HepG2 (cell line): ENCODE data around the gene ELMO2. TPM values are rescaled to one million over a fixed set of nuclear protein-coding genes. Genes with fewer than 3 reads are reported as not detected.
A peak's percentile ranks its signal among the peaks of the same experiment; 100 is the strongest.

ENCODE experiments used
- ATAC-seq: fragments of 200-7000 bp; cut with Tn5 transposase; 3 replicates; pipeline ENCODE4 v1.9.1; 2020; ENCODE audit warnings: mild to moderate bottlenecking, moderate library complexity
- BruUV-seq: library from RNA; stranded (reverse); fragments of 400-500 nt; replicated peaks from 2 replicates; lab custom pipeline; 2021; lab: Mats Ljungman, UMichigan
- CTCF ChIA-PET: fragments of 300-600 bp; formaldehyde crosslinking; extraction: SDS; loops from one replicate; lab custom pipeline; 2021; ENCODE audit warnings: low total read pairs, inconsistent platforms, low intra/inter-chr PET ratio; lab: Yijun Ruan, JAX
- POLR2A ChIA-PET: fragments of 350-600 bp; sonication (Branson Sonifier 250); formaldehyde crosslinking; loops from one replicate; lab custom pipeline; 2020; ENCODE audit warnings: antibody characterized with exemption, inconsistent platforms; lab: Yijun Ruan, JAX
- DNase-seq: peaks from one replicate; pipeline ENCODE4 v3.0.0-alpha.2; 2015; ENCODE audit warnings: low spot score
- FAIRE-seq: peaks from 3 replicates; lab custom pipeline; 2011; peaks lifted over from hg19 to GRCh38; lab: Jason Lieb, UNC
- H2AFZ ChIP-seq: one replicate; pipeline ENCODE4 v1.6.1; 2011; ENCODE audit warnings: low read length, inconsistent platforms
- H3K27ac ChIP-seq: fragments of 300-600 bp; 3 replicates; pipeline ENCODE4 v1.8.0; 2011; ENCODE audit warnings: mixed run types, mild to moderate bottlenecking, mixed read lengths, low read length, inconsistent platforms; ENCODE audit not compliant: insufficient read depth; ENCODE audit errors: extremely low read length
- H3K27me3 ChIP-seq, 2 experiments: fragments of 200-600 bp in 1 of 2; 2 replicates in 1 of 2; 3 replicates in 1 of 2; pipeline versions ENCODE4 v1.6.0 to v1.8.0; 2011; ENCODE audit warnings: low read length in 2 of 2, mild to moderate bottlenecking in 2 of 2, moderate library complexity in 2 of 2, inconsistent platforms in 1 of 2; ENCODE audit not compliant: insufficient read depth in 2 of 2, control insufficient read depth in 1 of 2
- H3K36me3 ChIP-seq, 2 experiments: fragments of 200-600 bp in 1 of 2; replicated peaks in 1 of 2; 2 replicates in 1 of 2; 3 replicates in 1 of 2; pipeline versions ENCODE4 v1.5.1 to v1.8.0; 2011; ENCODE audit warnings: low read length in 2 of 2, inconsistent platforms in 1 of 2; ENCODE audit not compliant: insufficient read depth in 2 of 2, control insufficient read depth in 1 of 2
- H3K4me1 ChIP-seq: 2 replicates; pipeline ENCODE4 v1.5.1; 2012; ENCODE audit warnings: low read length, inconsistent platforms; ENCODE audit not compliant: insufficient read depth
- H3K4me2 ChIP-seq: 2 replicates; pipeline ENCODE4 v1.6.0; 2011; ENCODE audit warnings: low read depth, low read length, inconsistent platforms
- H3K4me3 ChIP-seq, 3 experiments: fragments of 200-600 bp in 1 of 3; sonication (generic), shearing (Covaris generic) in 1 of 3; replicated peaks in 1 of 3; 2 replicates each; pipeline ENCODE4 v1.5.1; 2011 to 2016; ENCODE audit warnings: low read length in 3 of 3, inconsistent platforms in 2 of 3, low read depth in 2 of 3, mild to moderate bottlenecking in 2 of 3, control low read depth in 1 of 3, mixed read lengths in 1 of 3; ENCODE audit not compliant: insufficient read depth in 1 of 3
- H3K79me2 ChIP-seq: one replicate; pipeline ENCODE4 v1.6.1; 2011; ENCODE audit warnings: low read length, inconsistent platforms; ENCODE audit not compliant: insufficient read depth
- H3K9ac ChIP-seq: 2 replicates; pipeline ENCODE4 v1.6.0; 2011; ENCODE audit warnings: mild to moderate bottlenecking, low read depth, low read length, inconsistent platforms; ENCODE audit not compliant: insufficient read depth
- H3K9me3 ChIP-seq: 2 replicates; pipeline ENCODE4 v1.5.1; 2012; ENCODE audit warnings: mild to moderate bottlenecking, low read length
- H4K20me1 ChIP-seq: 2 replicates; pipeline ENCODE4 v1.6.0; 2011; ENCODE audit warnings: inconsistent platforms, mild to moderate bottlenecking, low read length, moderate library complexity; ENCODE audit not compliant: insufficient read depth
- AGO2 ChIP-seq: fragments of 200-400 bp; formaldehyde crosslinking; optimal IDR thresholded peaks from 2 replicates; pipeline ENCODE3; 2017; ENCODE audit warnings: mild to moderate bottlenecking, low read depth, low read length, moderate library complexity
- ATF7 ChIP-seq, 2 experiments: fragments of 450-650 bp in 1 of 2; sonication (generic) in 1 of 2; formaldehyde crosslinking in 1 of 2; IDR thresholded peaks; 2 replicates each; pipeline versions ENCODE4 v1.4.0 to v1.6.1; 2016 to 2020; ENCODE audit warnings: antibody characterized with exemption in 1 of 2, mild to moderate bottlenecking in 1 of 2, missing genetic modification reagents in 1 of 2
- HOXD1 ChIP-seq: sonication (generic); formaldehyde crosslinking; IDR thresholded peaks from 2 replicates; pipeline ENCODE4 v1.5.0; 2020; ENCODE audit warnings: missing genetic modification reagents
- ISL2 ChIP-seq: sonication (generic); formaldehyde crosslinking; IDR thresholded peaks from 2 replicates; pipeline ENCODE4 v1.5.0; 2020; ENCODE audit warnings: missing genetic modification reagents
- MIER2 ChIP-seq: IDR thresholded peaks from 2 replicates; pipeline ENCODE4 v1.6.1; 2016; ENCODE audit warnings: missing biosample characterization, missing genetic modification reagents
- RBAK ChIP-seq: sonication (generic); formaldehyde crosslinking; IDR thresholded peaks from 2 replicates; pipeline ENCODE4 v1.5.1; 2020; ENCODE audit warnings: mild to moderate bottlenecking, missing genetic modification reagents
- RBM39 ChIP-seq: fragments of 200-400 bp; formaldehyde crosslinking; IDR thresholded peaks from one replicate; pipeline ENCODE4 v1.6.1; 2018; ENCODE audit warnings: antibody characterized with exemption, mild to moderate bottlenecking, low read depth, low read length; ENCODE audit not compliant: poor library complexity, severe bottlenecking
- RFX1 ChIP-seq: fragments of 450-650 bp; IDR thresholded peaks from 2 replicates; pipeline ENCODE4 v1.6.1; 2017
- TBX2 ChIP-seq: sonication (generic); formaldehyde crosslinking; IDR thresholded peaks from 2 replicates; pipeline ENCODE4 v1.5.0; 2020; ENCODE audit warnings: missing genetic modification reagents, mild to moderate bottlenecking, borderline replicate concordance
- ZBTB7B ChIP-seq: sonication (generic); formaldehyde crosslinking; IDR thresholded peaks from 2 replicates; pipeline ENCODE4 v1.4.0; 2020; ENCODE audit warnings: missing genetic modification reagents
- ZNF143 ChIP-seq: sonication (generic); formaldehyde crosslinking; IDR thresholded peaks from 2 replicates; pipeline ENCODE4 v1.4.0; 2020; ENCODE audit warnings: missing genetic modification reagents
- ZNF772 ChIP-seq: sonication (generic); formaldehyde crosslinking; IDR thresholded peaks from 2 replicates; pipeline ENCODE4 v1.5.0; 2020; ENCODE audit warnings: mild to moderate bottlenecking, missing genetic modification reagents
- ZNF788 ChIP-seq: sonication (generic); formaldehyde crosslinking; IDR thresholded peaks from 2 replicates; pipeline ENCODE4 v1.5.0; 2020; ENCODE audit warnings: mild to moderate bottlenecking, missing genetic modification reagents, borderline replicate concordance
- WGBS: methylation state at CpG from one replicate; pipeline ENCODE4 v1.1.6; 2017; ENCODE audit warnings: low lambda C conversion rate; 5-methylcytosine and 5-hydroxymethylcytosine counted together
- in situ Hi-C: cut with HindIII; loops from 2 replicates; pipeline ENCODE4 v1.10.0; 2017; ENCODE audit warnings: low pct_unique_long_range_greater_than_20kb; ENCODE audit not compliant: extremely low pct_ligation_motif_present
- intact Hi-C: fragments of 100-400 bp; cut with micrococcal nuclease; formaldehyde crosslinking; loops from one replicate; pipeline ENCODE4 v1.10.0; 2022; ENCODE audit not compliant: unreplicated experiment
- polyA plus RNA-seq, 8 experiments: library from polyadenylated mRNA; depleted of rRNA in 3 of 8; stranded (reverse) in 7 of 8; unstranded in 1 of 8; fragments of >200 nt; fragmentation: Illumina TruSeq in 4 of 8; extraction: Trizol in 4 of 8; gene quantifications; 2 replicates each; pipeline versions ENCODE4 v1.2.1 to v1.2.3, GENCODE V29; 2011 to 2016; ENCODE audit warnings: low read depth in 4 of 8, missing spikeins in 1 of 8, mixed read lengths in 1 of 8; ENCODE audit not compliant: insufficient read depth in 1 of 8
- total RNA-seq, 5 experiments: library from RNA; depleted of rRNA; stranded (reverse); fragments of >200 nt; fragmentation: Illumina TruSeq; extraction: Trizol; gene quantifications; 2 replicates each; pipeline ENCODE4 v1.2.3, GENCODE V29; 2016; ENCODE audit warnings: low read depth in 1 of 5
- TF ChIP-seq, protein P1 (sequence below): sonication (generic); formaldehyde crosslinking; IDR thresholded peaks from 2 replicates; pipeline ENCODE4 v1.5.1; 2020; ENCODE audit warnings: mild to moderate bottlenecking, missing genetic modification reagents, moderate library complexity
- TF ChIP-seq, protein P2 (sequence below): sonication (generic); formaldehyde crosslinking; IDR thresholded peaks from 2 replicates; pipeline ENCODE4 v1.8.0; 2023; ENCODE audit warnings: mild to moderate bottlenecking, missing genetic modification reagents

ELMO2 gene
- total and polyA plus RNA-seq, 2 of the 13 experiments (the other 11 are each of a cell fraction or from before 2014, with no cell fraction given): 30.6 to 35.7 TPM

GRCh38 chr20:46347841-46348803 is 58.3 kb downstream of the ELMO2 start:
- CTCF ChIA-PET: interaction anchor here (3.3 kb wide), 1 partner anchor 41 kb away, joined by 16 read pairs; no protein-coding TSS in a partner anchor
- in situ Hi-C loops: no loop called here
- TF ChIP-seq HOXD1 (CRISPR knock-in tag) (0 out of 2 replicates have a peak, but pooled peaks have one; percentile 32), RBAK (CRISPR knock-in tag) (no peak), MIER2 (CRISPR knock-in tag) (no peak), ZNF772 (CRISPR knock-in tag) (0 out of 2 replicates have a peak, but pooled peaks have one; percentile 35), ZBTB7B (no peak), ZNF143 (CRISPR knock-in tag) (0 out of 2 replicates have a peak, but pooled peaks have one; percentile 17), AGO2 (peak; percentile 86), ZNF788 (0 out of 2 replicates have a peak, but pooled peaks have one; percentile 12), RBM39 (peak; percentile 28), ATF7 (IDR thresholded peaks at IDR 0.05) (no peak), ATF7 (CRISPR knock-in tag; IDR thresholded peaks at IDR 0.05) (no peak), RFX1 (no peak; the same call in 1 of the 2 replicates), TBX2 (CRISPR knock-in tag) (0 out of 2 replicates have a peak, but pooled peaks have one; percentile 36), ISL2 (CRISPR knock-in tag) (no peak)
- TF ChIP-seq, protein P1, sequence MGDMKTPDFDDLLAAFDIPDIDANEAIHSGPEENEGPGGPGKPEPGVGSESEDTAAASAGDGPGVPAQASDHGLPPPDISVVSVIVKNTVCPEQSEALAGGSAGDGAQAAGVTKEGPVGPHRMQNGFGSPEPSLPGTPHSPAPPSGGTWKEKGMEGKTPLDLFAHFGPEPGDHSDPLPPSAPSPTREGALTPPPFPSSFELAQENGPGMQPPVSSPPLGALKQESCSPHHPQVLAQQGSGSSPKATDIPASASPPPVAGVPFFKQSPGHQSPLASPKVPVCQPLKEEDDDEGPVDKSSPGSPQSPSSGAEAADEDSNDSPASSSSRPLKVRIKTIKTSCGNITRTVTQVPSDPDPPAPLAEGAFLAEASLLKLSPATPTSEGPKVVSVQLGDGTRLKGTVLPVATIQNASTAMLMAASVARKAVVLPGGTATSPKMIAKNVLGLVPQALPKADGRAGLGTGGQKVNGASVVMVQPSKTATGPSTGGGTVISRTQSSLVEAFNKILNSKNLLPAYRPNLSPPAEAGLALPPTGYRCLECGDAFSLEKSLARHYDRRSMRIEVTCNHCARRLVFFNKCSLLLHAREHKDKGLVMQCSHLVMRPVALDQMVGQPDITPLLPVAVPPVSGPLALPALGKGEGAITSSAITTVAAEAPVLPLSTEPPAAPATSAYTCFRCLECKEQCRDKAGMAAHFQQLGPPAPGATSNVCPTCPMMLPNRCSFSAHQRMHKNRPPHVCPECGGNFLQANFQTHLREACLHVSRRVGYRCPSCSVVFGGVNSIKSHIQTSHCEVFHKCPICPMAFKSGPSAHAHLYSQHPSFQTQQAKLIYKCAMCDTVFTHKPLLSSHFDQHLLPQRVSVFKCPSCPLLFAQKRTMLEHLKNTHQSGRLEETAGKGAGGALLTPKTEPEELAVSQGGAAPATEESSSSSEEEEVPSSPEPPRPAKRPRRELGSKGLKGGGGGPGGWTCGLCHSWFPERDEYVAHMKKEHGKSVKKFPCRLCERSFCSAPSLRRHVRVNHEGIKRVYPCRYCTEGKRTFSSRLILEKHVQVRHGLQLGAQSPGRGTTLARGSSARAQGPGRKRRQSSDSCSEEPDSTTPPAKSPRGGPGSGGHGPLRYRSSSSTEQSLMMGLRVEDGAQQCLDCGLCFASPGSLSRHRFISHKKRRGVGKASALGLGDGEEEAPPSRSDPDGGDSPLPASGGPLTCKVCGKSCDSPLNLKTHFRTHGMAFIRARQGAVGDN (CRISPR knock-in tag): peak; percentile 9; the same call in 1 of the 2 replicates
- TF ChIP-seq, protein P2, sequence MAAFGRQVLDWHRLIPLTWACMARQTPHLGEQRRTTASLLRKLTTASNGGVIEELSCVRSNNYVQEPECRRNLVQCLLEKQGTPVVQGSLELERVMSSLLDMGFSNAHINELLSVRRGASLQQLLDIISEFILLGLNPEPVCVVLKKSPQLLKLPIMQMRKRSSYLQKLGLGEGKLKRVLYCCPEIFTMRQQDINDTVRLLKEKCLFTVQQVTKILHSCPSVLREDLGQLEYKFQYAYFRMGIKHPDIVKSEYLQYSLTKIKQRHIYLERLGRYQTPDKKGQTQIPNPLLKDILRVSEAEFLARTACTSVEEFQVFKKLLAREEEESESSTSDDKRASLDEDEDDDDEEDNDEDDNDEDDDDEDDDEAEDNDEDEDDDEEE (CRISPR knock-in tag): peak; percentile 42; the same call in 1 of the 2 replicates
- TF ChIP-seq, all 625 proteins: peak for 9
- Histone ChIP-seq H3K27ac (no peak overlapping the region), H3K9ac (no peak overlapping the region), H3K4me1 (peaks cover 35% of the 10 kb centered on the region), H4K20me1 (no peaks in the 10 kb centered on the region; the same call in 1 of the 2 replicates), H3K9me3 (no peaks in the 10 kb centered on the region), H2AFZ (no peak overlapping the region), H3K27me3 (peaks cover 0 to 3% of the 10 kb centered on the region in 2 experiments; a peak in 2 of 5 replicates), H3K4me3 (no peak overlapping the region), H3K79me2 (no peaks in the 10 kb centered on the region), H3K4me2 (no peak overlapping the region), H3K36me3 (peaks cover 9 to 11% of the 10 kb centered on the region in 2 experiments; a peak in 3 of 5 replicates)
- DNase-seq (no peak), ATAC-seq (no peak), FAIRE-seq (no peak)
- POLR2A ChIA-PET: interaction anchor here (4.7 kb wide), 1 partner anchor 16 kb away, joined by 37 read pairs; no protein-coding TSS in a partner anchor
- intact Hi-C loops: loop anchor here (2.0 kb wide), 1 partner anchor 41 kb away; no protein-coding TSS in a partner anchor
- BruUV-seq: no TSS peak
- WGBS: 92% methylated on average over 20 of the region's 25 CpGs
